WI38 (cell line): ENCODE measurements around the gene DOCK10.

Experiments
- H3K4me3 ChIP-seq: 2 replicates; pipeline ENCODE4 v1.5.1; 2011; ENCODE audit warnings: low read depth, mild to moderate bottlenecking, control low read depth, low read length
- TF ChIP-seq, protein P1 (sequence below): IDR thresholded peaks from 2 replicates; pipeline ENCODE4 v1.5.1; 2012; ENCODE audit warnings: low read depth, mild to moderate bottlenecking, control low read depth, low read length

The DOCK10 gene

DNA sequence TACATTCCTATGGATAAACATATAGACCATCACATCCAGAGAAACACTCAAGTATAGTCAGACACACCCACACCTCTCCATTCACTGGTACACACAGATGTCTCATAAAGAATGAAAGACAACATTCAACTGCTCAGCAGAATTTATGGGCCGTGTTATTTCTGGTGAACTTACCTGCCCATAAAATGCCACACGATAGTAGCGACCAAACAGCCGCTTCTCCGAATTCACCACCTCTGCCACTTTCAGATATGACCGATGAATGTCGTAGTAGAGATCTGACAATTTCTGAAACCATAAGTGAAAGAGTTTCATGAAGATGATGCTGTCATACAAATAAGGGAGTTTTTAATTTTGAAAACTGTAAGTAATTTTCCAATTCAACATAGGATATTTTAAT lies 255.4 kb downstream of the DOCK10 start:
- H3K4me3 ChIP-seq = no peak overlapping the region
- TF ChIP-seq, protein P1, sequence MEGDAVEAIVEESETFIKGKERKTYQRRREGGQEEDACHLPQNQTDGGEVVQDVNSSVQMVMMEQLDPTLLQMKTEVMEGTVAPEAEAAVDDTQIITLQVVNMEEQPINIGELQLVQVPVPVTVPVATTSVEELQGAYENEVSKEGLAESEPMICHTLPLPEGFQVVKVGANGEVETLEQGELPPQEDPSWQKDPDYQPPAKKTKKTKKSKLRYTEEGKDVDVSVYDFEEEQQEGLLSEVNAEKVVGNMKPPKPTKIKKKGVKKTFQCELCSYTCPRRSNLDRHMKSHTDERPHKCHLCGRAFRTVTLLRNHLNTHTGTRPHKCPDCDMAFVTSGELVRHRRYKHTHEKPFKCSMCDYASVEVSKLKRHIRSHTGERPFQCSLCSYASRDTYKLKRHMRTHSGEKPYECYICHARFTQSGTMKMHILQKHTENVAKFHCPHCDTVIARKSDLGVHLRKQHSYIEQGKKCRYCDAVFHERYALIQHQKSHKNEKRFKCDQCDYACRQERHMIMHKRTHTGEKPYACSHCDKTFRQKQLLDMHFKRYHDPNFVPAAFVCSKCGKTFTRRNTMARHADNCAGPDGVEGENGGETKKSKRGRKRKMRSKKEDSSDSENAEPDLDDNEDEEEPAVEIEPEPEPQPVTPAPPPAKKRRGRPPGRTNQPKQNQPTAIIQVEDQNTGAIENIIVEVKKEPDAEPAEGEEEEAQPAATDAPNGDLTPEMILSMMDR = no peak

DNA sequence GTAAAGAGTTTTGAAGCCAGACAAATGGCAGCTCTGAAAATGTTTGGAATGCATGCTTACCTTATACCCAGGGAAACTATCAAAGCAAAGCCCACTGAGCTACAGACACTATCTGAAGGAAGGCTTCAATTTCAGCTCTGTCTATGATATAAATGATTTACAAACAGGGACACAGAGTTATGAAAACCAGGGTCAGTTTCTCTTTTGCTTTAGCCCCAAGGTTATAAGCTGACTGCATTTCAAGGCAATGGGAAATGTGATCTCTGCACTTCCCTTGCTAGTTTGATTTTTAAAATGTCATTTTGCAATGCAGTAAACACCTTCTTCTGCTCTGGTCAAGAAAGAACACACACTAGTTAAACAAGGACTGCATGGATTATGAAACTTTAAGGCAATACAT lies 260.9 kb downstream of the DOCK10 start:
- no peak overlapping the region for H3K4me3 ChIP-seq
- TF ChIP-seq, protein P1 = no peak

DNA sequence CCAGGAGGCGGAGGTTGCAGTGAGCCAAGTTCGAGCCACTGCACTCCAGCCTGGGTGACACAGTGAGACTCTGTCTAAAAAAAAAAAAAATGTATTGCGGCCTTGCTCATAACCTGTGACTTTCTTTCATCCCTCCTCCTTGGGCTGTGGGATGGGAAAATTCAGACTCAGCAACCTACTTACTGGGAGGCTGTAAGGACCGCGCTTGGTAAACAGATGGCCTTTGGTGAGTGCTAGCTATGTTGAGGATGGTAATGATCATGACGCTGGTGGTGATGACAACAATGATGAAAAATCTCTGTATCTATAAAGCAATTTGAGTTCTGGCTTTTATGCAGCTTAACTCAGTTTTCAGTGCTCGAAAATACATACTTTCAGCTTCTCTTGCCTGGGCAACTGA lies 261.4 kb downstream of the DOCK10 start:
- TF ChIP-seq, protein P1 = no peak
- no peak overlapping the region for H3K4me3 ChIP-seq

DNA sequence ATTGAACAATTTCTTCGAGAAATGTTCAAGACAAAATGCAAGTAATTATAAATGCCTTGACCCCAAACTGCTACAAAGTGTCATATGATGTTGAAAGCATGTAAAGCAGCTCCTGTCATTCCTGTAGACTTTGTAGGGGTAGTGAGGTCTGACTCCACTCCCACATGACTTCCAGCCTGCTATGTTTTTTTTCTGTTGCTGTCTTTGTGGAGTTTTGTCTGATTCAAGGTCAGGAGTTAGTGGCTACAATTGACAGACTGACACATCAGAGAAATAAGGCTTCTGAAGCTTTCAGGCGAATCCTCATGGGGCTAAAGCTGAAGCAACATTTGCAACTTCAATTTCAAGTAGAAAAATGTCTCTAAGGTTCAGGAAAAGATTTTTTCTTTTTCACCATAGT lies 262.2 kb downstream of the DOCK10 start:
- no peak overlapping the region for H3K4me3 ChIP-seq
- TF ChIP-seq, protein P1 = no peak

DNA sequence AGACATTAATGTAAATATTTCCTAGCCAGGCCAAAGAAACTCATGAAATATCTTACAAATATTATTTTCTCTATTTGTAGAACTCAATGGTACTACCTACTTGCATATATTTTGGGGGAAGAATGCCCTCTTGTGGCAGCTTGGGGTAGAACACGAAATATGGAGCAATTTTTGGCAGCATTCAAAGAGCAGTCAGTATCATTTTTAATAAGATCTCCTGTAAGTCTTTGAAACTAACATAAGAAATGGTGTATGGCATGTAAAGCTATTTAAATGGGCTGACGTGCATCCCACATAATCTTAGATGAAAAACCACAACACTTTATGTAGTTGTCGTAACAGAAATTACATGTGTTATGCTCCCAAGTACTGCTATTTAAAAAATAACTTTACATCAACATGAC lies 263.8 kb downstream of the DOCK10 start:
- TF ChIP-seq, protein P1 = peak; percentile 58
- H3K4me3 ChIP-seq = no peak overlapping the region

DNA sequence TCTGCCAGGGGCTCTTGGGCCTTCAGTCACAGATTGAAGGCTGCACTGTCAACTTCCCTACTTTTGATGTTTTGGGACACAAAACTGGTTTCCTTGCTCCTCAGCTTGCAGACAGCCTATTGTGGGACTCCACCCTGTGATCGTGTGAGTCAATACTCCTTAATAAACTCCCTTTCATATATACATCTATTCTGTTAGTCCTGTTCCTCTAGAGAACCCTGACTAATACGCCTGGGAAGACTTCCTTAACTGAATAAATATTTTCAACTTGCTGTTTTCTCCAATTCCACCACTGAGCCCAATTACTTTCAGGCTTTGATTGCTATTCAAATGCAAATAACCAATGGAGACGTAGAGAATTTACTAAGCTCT lies 264.7 kb downstream of the DOCK10 start:
- TF ChIP-seq, protein P1 = no peak
- no peak overlapping the region for H3K4me3 ChIP-seq

DNA sequence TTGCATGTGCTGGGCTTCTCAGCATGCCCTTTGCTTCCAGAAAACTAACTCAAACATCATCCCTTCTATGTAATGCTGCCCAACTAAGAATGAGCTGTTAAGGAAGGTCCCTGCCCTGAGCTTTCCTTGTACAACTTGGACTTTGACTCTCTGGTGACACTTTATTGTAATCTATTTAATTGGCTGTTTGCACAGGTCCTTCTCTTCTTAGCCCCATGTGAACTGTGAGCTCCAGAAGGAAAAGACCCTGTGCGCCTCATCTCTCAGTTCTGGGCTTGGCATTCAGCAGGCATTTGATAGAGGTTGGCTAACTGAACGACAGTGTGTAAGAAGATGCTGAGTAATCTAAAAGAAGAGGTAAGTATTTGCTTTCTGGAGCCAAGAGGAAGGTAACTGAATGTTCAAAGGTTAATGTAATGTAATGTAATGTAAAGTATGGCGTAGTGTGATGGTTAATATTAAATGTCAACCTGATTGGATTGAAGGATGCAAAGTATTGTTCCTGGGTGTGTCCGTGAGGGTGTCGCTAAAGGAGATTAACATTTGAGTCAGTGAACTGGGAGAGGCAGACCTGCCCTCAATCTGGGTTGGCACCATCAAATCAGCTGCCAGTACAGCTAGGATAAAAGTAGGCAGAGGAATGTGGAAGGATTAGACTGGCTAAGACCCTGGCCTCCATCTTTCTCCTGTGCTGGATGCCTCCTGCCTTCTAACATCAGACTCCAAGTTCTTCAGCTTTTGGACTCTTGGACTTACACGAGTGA lies 265.3 kb downstream of the DOCK10 start:
- H3K4me3 ChIP-seq = no peak overlapping the region
- TF ChIP-seq, protein P1 = no peak
